Fibroblast of skin of back (primary cell): Measurements from ENCODE around the gene TP63.

Source experiments
- DNase-seq: peaks from one replicate; pipeline ENCODE4 v3.0.0-alpha.2; 2013

Gene TP63

GRCh38 chr3:189685291-189685690, 54.1 kb downstream of the TP63 start:
- DNase-seq = peak; percentile 25

- peak; percentile 94 for DNase-seq
Observed at GRCh38 chr3:189685860-189686259, 54.7 kb downstream of the TP63 start.

DNA sequence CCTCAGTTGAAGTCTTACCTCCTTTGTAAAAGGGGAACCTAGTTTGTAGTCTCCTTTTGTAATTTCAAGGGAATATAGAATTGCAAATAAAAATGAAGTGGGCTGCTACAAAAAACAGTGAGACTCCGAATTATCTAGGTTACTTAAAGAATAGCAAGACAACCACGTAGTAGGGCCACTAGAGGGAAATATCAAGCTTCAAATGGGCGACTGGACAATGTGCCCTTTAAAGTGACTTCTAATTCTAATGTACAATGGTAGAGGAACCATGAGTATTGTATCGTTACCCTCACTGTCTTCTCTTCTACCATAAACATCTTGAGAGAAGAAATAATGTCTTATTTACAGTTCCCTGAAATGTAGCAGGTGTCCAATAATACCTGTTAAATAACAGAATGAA, 56.3 kb downstream of the TP63 start:
- no peak for DNase-seq

DNA sequence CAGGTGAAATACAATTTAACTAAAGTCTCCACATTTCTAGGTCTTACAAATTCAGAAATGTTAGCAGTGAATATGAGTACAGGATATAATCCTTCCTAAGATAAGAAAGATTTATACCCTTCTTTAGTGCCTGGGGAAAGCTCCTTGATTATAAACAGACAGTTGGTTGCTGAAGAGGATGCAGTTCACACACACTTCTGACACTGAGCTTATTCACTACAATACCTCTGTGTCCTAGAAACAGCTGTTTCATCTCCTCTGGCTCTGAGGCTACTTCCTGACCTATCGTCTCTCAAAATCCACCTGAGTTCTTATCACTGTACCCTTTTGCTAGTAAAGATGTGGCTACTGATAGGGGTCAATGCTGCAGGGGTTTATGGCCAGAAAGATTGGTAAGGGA, 57.1 kb downstream of the TP63 start:
- DNase-seq = no peak

DNA sequence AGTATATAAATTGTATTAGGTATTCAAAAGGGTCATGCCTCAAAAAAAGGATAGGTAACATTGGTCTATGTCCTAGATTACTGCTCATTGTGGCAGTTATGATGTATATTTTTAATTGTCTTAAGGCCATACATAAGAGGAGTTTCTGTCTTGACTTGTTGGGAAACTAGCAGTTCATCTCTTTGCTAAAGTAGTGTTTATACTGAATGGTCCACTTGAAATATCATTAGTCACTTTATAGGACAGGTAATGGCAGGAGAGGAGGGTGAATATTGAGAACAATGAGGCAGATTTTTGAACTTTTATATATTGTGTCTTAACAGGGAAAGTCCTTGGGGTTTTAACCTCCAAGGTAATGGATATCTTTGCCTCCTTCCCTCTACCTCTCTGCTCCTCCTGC, 58.4 kb downstream of the TP63 start:
- DNase-seq = no peak

DNA sequence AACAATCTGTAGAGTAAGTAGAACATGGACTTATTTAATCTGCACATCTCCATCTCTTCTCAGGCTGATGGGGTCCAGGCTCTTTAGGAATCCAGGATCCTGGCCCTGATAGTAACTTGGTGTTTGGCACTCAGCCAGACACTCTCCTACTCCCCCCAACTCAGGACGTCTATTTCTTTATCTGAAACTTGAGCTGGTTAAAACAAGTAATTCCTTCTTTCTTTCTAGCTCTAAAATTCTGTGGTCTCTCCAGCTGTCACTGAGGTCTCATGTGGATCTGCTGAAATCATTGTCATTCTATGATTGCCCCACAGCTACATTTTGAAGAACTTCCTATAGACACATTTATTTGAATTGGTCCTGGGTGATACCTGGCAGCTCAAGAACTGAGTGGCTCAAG, 59.0 kb downstream of the TP63 start:
- DNase-seq = no peak

- no peak for DNase-seq
Observed at GRCh38 chr3:189690672-189691071, 59.5 kb downstream of the TP63 start.

DNA sequence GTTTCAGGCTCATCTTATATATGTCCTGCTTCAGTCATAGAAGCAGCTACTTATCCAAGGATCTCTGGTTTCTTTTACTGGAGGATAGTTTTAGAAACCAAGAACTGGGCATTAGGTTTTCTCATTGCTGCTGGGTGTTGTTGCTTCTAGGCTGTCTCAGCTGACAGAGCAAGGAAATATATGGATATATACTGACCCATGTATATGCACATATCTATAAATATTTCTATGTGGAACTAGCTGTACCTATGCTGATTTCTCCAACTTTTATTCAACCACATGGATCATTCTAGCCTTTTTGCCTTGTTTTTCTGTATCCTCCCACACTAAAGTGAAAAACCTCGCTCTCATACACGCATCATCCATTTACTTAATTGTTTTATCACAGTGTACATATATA, 64.2 kb downstream of the TP63 start:
- DNase-seq = no peak

DNA sequence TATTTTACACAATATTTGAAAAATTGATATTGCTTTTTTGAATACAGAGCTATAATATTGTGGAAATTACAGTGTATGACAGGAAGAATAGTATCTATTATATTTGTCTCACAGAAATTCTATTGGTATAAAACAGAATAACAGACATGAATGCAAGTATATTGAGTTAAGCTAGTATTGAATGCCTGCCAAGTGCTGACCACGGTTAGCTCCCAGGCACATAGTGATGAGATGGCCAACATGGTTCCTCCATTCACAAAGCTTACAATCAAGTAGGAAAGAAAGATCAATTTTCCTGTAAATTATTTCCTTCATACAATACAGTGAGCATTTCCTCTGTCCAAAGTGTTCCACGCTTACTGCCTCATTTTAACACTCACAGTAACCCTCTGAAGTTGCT, 67.6 kb downstream of the TP63 start:
- peak; percentile 16 for DNase-seq

DNA sequence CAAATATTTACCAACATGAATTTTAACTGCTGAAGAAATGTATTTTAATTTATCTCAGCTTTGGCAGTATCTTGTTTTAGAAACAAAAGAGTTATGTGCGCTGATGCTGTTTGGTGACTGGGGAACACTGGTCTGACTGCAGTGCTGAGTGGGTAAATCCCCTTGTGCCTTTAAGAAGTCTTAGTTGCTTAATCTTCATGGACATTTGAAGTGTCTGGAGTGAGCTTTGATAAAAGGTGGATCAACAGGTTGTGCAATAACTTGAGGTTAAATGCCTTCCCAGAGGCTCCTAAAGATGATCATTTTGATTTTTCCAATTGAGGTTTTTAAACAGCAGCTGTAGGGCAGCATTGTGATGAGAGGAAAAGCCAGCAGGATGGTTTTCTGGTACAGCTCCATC, 68.7 kb downstream of the TP63 start:
- no peak for DNase-seq

GRCh38 chr3:189702066-189702646, 71.0 kb downstream of the TP63 start:
- DNase-seq = no peak

DNA sequence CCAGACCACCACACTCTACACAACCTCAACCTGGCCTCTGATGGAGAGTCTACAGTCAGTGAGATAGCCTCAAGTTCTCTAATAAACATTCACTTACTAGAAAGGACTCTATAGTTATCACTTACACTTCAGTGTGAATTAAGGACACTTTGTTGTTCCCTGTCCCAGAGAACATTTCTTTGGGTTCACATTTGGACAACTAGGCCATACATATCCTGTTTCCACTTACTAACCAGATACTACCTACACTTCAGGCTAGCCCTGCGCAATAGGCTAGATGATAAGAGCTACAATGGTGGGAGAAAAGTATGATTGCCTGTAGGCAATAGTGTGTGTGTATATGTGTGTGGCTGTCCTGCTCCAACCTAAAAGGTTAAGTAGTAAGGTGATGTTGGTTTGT, 72.7 kb downstream of the TP63 start:
- DNase-seq = no peak

DNA sequence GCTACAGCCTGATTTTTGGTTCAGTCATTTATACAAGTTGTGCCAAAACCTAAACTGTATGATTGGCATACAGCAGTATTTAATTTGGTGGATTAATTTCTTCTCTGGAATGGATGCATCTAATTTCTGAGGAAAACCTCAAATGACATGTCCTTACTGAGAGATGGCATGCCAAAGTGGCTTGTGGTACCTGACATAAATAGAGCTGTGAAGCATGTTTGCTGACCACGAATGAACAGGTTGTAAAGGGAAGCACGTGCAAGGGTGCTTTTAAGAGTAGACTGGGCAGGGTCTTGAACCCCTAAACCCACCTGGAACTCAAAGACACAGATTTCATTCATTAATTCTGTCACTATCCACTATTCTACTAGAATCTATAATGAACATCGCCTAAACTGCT, 77.2 kb downstream of the TP63 start:
- no peak for DNase-seq

GRCh38 chr3:189710620-189711402, 79.6 kb downstream of the TP63 start:
- peak; percentile 99 for DNase-seq

- no peak for DNase-seq
Observed at GRCh38 chr3:189712906-189713483, 81.8 kb downstream of the TP63 start.

GRCh38 chr3:189714991-189715961, 84.1 kb downstream of the TP63 start:
- DNase-seq = peak; percentile 90

- DNase-seq = no peak
Observed at GRCh38 chr3:189718215-189718614, 87.0 kb downstream of the TP63 start.

GRCh38 chr3:189720736-189721417, 89.7 kb downstream of the TP63 start:
- no peak for DNase-seq

DNA sequence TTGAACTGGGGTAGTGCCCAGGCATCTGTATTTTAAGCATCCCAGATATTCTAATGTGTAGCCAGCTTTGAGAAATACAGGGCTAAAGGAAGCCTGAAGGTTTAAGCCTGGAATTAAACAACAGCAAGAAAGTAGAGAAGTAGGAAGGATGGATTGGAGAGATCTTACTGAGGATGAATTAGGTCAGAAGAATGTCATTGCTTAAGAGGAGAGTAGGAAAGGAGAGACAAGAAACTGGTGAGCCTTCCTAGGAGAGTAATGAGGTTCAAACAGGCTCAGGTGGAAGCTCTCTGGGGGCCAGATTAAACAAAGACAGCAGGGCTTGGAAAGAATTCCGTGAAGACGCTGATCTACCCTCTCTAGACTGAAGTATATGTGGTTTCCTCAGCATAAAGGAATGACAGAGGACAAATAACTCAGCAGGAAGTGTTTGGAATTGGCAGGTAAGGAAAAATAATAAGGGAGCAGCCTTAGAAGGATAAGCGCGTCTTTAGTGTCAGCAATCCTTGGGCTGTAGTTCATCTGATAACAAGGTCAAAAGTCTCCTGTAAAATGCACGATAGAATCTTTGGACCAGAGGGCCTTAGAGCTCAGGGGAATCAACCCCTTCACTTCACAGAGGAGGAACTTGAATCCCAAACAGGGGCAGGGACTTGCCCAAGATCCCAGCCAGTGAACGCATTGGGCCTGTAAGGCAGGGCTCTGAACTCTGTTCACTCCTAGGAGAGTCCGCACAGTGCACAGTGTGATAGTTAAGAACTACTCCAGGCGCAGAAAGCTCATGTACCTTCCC, 90.9 kb downstream of the TP63 start:
- no peak for DNase-seq

DNA sequence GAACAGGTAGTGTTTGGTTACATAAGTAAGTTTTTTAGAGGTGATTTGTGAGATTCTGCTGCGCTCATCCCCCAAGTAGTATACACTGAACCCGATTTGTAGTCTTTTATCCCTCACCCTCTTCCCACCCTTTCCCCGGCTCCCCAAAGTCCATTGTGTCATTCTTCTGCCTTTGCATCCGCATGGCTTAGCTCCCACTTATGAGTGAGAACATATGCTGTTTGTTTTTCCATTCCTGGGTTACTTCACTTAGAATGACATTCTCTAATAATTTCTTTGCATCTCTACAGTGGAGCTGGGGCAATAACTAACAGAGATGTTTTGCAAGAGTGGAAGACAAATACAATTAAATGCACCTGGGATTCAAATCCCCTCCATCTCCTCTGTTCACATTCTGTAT, 93.2 kb downstream of the TP63 start:
- DNase-seq = peak; percentile 51

- DNase-seq = peak; percentile 46
Observed at GRCh38 chr3:189726277-189726676, 95.1 kb downstream of the TP63 start.

DNA sequence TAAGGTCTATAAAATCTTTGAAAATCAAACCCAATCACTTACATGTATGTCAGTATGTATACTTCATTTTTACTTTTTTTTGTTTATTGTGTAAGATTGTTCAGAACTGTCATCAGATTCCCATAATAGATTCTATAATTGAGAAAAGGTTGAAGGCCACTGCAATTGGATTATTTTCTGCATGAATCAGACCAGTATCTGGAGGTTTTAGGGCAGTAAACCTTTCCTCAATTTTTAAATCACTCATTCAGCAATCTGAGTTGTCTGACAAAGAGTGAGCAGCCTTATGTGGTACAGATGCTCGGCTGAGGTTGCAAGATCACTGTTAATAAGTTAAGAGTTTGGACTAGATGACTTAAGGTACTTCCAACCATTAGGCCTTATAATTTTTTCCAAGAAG, 96.0 kb downstream of the TP63 start:
- DNase-seq = no peak
